Transverse colon (tissue), 4 donors: Measurements from ENCODE around the gene ARL4D. TPM values are rescaled to one million over a fixed set of nuclear protein-coding genes. Genes with fewer than 3 reads are reported as not detected.
"Not testable (repeated sequence)": the region's sequence is repeated elsewhere in the genome, so short reads cannot be mapped to it uniquely, and the experiment has no call there.

Source experiments
- DNase-seq: peaks from one replicate; pipeline ENCODE4 v3.0.0-alpha.2; 2019
- H3K27ac ChIP-seq, 4 donors: fragments of 200-600 bp; sonication (generic); 2 replicates each; pipeline ENCODE4 v1.5.1; 2016 to 2018; ENCODE audit warnings: inconsistent platforms in 4 of 4
- H3K27me3 ChIP-seq: fragments of 200-600 bp; sonication (generic); 2 replicates; pipeline ENCODE4 v1.5.1; 2017; ENCODE audit warnings: inconsistent platforms
- H3K36me3 ChIP-seq, 4 donors: fragments of 200-600 bp; sonication (generic); 2 replicates each; pipeline ENCODE4 v1.5.1; 2017 to 2019; ENCODE audit warnings: inconsistent platforms in 4 of 4
- H3K4me1 ChIP-seq, 4 donors: fragments of 200-600 bp; sonication (generic); 2 replicates each; pipeline ENCODE4 v1.5.1; 2017 to 2020; ENCODE audit warnings: inconsistent platforms in 4 of 4
- H3K4me3 ChIP-seq, 4 donors: fragments of 200-600 bp; sonication (generic); 1 replicate in 1 of 4; 2 replicates in 3 of 4; pipeline versions ENCODE4 v1.5.1 to v1.6.1; 2017 to 2019; ENCODE audit warnings: inconsistent platforms in 4 of 4
- H3K9me3 ChIP-seq, 2 donors: fragments of 200-600 bp; sonication (generic); 2 replicates each; pipeline ENCODE4 v1.5.1; 2017 to 2019; ENCODE audit warnings: inconsistent platforms in 2 of 2
- EP300 ChIP-seq: sonication (generic); formaldehyde crosslinking; IDR thresholded peaks from one replicate; pipeline ENCODE4 v1.6.1; 2017; ENCODE audit warnings: antibody characterized with exemption, low read depth
- POLR2A ChIP-seq: fragments of 450-650 bp; IDR thresholded peaks from one replicate; pipeline ENCODE4 v1.6.1; 2016; ENCODE audit warnings: antibody characterized with exemption, mild to moderate bottlenecking, moderate library complexity
- POLR2AphosphoS5 ChIP-seq, 3 donors: sonication (generic); formaldehyde crosslinking; IDR thresholded peaks; one replicate each; pipeline ENCODE4 v1.6.1; 2016; ENCODE audit warnings: antibody characterized with exemption in 3 of 3
- WGBS, 2 donors: methylation state at CpG; one replicate each; pipeline ENCODE4 v1.1.5; 2018; ENCODE audit warnings: low coverage in 1 of 2; 5-methylcytosine and 5-hydroxymethylcytosine counted together
- in situ Hi-C, 4 donors: fragments of 200-750 bp; cut with MboI; loops; one replicate each; pipeline versions ENCODE4 v1.15.0 to v1.15.1; 2017; ENCODE audit warnings: low sequenced_read_pairs in 3 of 4, low pct_ligation_motif_present in 1 of 4, low pct_unique_long_range_greater_than_20kb in 1 of 4
- intact Hi-C: fragments of 100-400 bp; cut with DNase I; formaldehyde crosslinking; loops from one replicate; pipeline ENCODE4 v1.15.1; 2023; ENCODE audit warnings: low total_unique reads
- total RNA-seq, 4 donors: library from RNA; depleted of rRNA; stranded (reverse); fragments of >200 nt; gene quantifications; one replicate each; pipeline ENCODE4 v1.1.0, GENCODE V29; 2016
- TF ChIP-seq, protein P1 (sequence below), 5 experiments: fragments of 200-600 bp in 3 of 5; fragments of 450-650 bp in 2 of 5; sonication (generic) in 3 of 5; IDR thresholded peaks; 1 replicate in 2 of 5; 2 replicates in 3 of 5; pipeline ENCODE4 v1.5.1; 2016 to 2017; ENCODE audit warnings: antibody characterized with exemption in 5 of 5, inconsistent platforms in 3 of 5, mild to moderate bottlenecking in 2 of 5, moderate library complexity in 1 of 5

ARL4D gene
- total RNA-seq, 4 donors from 2014 or later = 6.7 to 29.5 (median 8.8) TPM

DNA sequence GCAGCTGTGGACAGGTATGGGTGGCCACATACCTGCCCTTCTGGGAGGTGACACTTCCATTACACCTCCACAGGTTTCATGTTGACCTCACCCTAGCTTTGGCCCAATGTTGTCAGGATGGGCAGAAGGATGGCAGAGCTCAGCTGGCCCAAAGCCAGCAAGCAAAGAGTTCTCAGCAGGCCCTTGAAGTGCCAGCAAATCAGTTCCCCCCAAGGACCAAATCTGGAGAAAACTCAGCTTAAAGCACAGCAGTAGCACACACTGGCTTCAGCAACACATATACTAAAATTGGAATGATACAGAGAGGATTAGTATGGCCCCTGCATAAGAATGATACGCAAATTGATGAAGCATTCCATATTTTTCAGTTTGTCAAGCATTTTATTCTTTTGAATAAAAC, 13.4 kb downstream of the ARL4D start:
- Histone ChIP-seq H3K4me3 (no peak overlapping the region), H3K9me3 (no peaks in the 10 kb centered on the region), H3K4me1 (peaks cover 0 to 9% (median 2%) of the 10 kb centered on the region in 4 donors), H3K27ac (no peak overlapping the region), H3K36me3 (no peaks in the 10 kb centered on the region), H3K27me3 (no peaks in the 10 kb centered on the region)
- in situ Hi-C loops = no loop called here
- 80 to 94% methylated on average over 1 of the region's 1 CpG for WGBS, 2 donors
- TF ChIP-seq EP300 = no peak
- TF ChIP-seq, protein P1, sequence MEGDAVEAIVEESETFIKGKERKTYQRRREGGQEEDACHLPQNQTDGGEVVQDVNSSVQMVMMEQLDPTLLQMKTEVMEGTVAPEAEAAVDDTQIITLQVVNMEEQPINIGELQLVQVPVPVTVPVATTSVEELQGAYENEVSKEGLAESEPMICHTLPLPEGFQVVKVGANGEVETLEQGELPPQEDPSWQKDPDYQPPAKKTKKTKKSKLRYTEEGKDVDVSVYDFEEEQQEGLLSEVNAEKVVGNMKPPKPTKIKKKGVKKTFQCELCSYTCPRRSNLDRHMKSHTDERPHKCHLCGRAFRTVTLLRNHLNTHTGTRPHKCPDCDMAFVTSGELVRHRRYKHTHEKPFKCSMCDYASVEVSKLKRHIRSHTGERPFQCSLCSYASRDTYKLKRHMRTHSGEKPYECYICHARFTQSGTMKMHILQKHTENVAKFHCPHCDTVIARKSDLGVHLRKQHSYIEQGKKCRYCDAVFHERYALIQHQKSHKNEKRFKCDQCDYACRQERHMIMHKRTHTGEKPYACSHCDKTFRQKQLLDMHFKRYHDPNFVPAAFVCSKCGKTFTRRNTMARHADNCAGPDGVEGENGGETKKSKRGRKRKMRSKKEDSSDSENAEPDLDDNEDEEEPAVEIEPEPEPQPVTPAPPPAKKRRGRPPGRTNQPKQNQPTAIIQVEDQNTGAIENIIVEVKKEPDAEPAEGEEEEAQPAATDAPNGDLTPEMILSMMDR (IDR thresholded peaks at IDR 0.05) = no peak
- TF ChIP-seq POLR2AphosphoS5 (IDR thresholded peaks at IDR 0.05) = no peak
- no peak for TF ChIP-seq POLR2A
- no peak for DNase-seq
- intact Hi-C loops = no loop called here

DNA sequence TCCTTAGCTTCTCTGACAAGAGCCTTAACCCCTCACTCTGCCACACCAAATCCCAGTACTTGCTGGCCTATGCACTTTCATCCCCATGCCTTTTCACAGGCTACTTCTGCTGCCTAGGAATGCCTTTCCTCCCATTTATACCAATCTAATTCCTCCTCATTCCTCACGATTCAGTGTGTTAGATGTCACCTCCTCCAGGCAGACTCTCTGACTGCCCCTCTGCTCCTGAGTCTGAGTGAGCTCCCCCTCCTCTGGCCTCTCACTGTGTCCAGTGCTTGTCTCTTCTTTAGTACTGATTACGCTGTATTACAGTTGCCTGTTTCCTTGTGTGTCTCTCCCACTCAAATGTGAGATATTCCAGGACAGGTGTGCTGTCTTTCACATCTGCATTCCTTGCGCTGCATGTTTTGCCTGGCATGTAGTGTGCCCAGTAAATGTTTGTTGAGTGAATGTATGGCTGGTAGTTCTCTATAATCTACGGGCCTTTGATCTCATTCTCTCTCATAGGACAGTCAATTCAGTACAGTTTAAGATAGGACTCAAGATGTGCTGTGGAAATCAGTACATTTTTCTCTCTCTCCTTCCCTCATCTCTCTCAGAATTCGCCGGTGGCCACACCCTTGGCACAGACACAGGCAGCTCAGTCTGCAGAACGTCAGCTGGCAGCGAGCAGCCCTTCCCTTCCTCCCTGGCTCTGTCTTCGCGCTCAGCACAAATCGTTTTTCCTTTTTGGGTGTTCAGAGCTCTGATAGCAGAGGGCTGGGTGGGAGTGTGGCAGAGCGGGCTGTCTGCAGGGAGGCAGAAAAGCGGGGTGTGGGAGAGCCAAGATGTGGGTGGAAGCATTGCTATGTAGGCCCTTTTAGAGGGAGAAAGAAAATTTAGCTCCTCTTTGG, 18.5 kb downstream of the ARL4D start:
- in situ Hi-C loops = no loop called here
- TF ChIP-seq POLR2AphosphoS5 (IDR thresholded peaks at IDR 0.05) = peak in 2 of 3 donors; percentile 28 to 32
- TF ChIP-seq POLR2A = no peak
- 27 to 30% methylated on average over 2 to 13 of the region's 13 CpGs for WGBS, 2 donors
- peaks cover 4 to 30% (median 19%) of the 10 kb centered on the region in 4 donors for H3K4me1 ChIP-seq
- H3K9me3 ChIP-seq = no peaks in the 10 kb centered on the region
- H3K27ac ChIP-seq = peak overlapping the region; percentile 68 to 86 (median 81)
- no peak overlapping the region for H3K4me3 ChIP-seq
- H3K36me3 ChIP-seq = no peaks in the 10 kb centered on the region
- intact Hi-C loops = no loop called here
- no peaks in the 10 kb centered on the region for H3K27me3 ChIP-seq
- peak; percentile 76 for DNase-seq

DNA sequence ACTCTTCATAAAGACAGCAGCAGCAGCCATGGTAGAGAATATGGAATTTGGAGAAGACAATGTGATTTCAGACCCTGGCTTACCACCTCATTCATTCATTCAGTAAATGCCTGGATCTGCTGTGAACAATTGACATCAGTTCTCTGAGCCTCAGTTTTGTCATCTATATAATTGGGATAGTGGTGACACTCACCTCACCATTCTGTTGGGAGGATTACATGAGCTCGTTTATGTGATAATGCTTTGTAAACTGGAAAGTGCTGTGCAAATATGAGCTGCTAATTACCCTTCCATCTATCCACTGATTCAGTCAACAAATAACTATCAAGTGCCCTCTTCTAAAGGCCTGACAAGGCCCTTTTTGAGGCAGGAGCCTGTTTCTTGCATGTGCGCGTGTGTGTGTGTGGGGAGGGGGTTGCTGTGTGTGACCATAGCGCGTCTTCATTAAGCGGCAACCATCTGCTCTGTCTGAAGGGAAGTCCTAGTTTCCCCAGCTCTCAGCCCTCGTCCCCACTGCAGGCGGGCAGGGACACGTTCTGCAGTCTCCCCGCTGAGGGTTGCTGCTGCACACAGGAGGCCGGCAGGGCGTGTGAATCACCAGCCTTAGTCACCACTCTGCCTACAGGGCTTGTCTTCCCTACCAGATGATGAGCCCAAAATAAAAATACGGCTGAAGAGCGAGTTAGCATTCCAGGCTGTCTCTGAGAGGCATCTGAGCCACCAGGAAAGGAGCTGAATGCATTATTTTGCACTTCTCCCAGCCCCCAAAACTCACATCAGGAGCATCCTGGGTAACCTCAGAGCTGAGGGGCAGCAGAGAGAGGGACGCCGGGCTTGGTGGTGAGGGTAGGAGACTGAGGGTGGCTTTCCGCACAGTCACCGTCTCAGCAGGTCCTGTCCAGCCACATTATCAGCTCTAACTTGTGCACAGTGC, 19.9 kb downstream of the ARL4D start:
- peaks cover 5% of the 10 kb centered on the region for H3K27me3 ChIP-seq
- WGBS, 2 donors = 52 to 69% methylated on average over 3 to 18 of the region's 18 CpGs
- no peaks in the 10 kb centered on the region for H3K9me3 ChIP-seq
- peaks cover 4 to 30% (median 19%) of the 10 kb centered on the region in 4 donors for H3K4me1 ChIP-seq
- H3K36me3 ChIP-seq = no peaks in the 10 kb centered on the region
- intact Hi-C loops = no loop called here
- DNase-seq = peak; percentile 37
- in situ Hi-C loops = no loop called here
- H3K27ac ChIP-seq = peak overlapping the region; percentile 68 to 86 (median 81)
- H3K4me3 ChIP-seq = no peak overlapping the region
- TF ChIP-seq EP300 (no peak), POLR2AphosphoS5 (IDR thresholded peaks at IDR 0.05) (peak; percentile 29 to 44 (median 38))

DNA sequence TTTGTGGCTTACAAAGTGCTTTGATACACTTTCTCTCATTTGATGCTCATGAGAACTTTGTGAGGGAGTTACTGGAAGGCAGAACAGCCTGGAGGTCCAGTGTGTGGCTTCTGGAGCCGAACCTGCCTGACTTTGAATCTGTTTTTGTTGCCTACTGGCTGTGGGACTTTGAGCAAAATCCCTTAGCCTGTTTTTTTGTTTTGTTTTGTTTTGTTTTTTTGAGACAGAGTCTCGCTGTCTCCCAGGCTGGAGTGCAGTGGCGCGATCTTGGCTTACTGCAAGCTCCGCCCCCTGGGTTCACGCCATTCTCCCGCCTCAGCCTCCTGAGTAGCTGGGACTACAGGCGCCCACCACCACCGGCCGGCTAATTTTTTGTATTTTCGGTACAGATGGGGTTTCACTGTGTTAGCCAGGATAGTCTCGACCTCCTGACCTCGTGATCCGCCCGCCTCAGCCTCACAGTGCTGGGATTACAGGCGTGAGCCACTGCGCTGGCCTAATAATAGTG, 20.6 kb downstream of the ARL4D start:
- 91 to 100% methylated on average over 2 to 17 of the region's 17 CpGs for WGBS, 2 donors
- H3K4me1 ChIP-seq = peaks cover 4 to 30% (median 19%) of the 10 kb centered on the region in 4 donors
- H3K9me3 ChIP-seq, intact Hi-C loops, H3K4me3 ChIP-seq, DNase-seq, H3K36me3 ChIP-seq, in situ Hi-C loops: not testable (repeated sequence)
- peak overlapping the region; percentile 68 to 86 (median 81) for H3K27ac ChIP-seq
- peaks cover 13% of the 10 kb centered on the region for H3K27me3 ChIP-seq

DNA sequence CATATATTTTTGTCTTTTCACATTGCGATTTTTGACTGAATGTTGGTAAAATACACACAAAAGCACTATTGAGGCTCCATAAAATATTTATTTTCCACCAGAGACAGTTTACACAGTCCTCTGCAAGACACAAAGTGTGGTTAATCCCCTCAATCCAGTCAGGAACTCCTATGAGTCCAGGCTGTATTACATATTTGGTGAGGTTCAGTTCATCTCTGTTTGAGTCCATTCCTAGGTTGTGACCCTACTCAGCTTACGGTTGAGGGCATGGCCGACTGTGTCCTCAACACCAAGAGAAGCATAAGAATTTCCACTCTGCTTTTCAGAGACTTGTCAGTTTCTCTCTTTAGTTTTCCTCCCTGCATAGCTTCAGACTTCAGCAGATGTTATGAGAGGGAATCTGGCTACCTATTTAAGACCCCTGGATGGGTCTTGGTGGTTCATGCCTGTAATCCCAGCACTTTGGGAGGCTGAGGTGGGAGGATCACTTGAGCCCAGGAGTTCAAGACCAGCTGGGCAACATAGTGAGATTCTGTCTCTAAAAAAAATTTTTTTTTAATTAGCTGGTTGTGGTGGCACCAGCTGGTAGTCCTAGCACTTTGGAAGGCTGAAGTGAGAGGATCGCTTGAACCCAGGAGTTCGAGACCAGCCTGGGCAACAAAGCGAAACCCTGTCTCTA, 25.1 kb downstream of the ARL4D start:
- DNase-seq = no peak
- in situ Hi-C loops = no loop called here
- Histone ChIP-seq H3K36me3 (no peaks in the 10 kb centered on the region), H3K27ac (no peak overlapping the region), H3K4me1 (peaks cover 0 to 6% (median 2%) of the 10 kb centered on the region in 4 donors), H3K27me3 (peaks cover 15% of the 10 kb centered on the region), H3K9me3 (no peaks in the 10 kb centered on the region), H3K4me3 (no peak overlapping the region)
- TF ChIP-seq, protein P1 (IDR thresholded peaks at IDR 0.05) = no peak
- TF ChIP-seq EP300 (no peak), POLR2A (no peak), POLR2AphosphoS5 (IDR thresholded peaks at IDR 0.05) (no peak)
- intact Hi-C loops = no loop called here
- 85 to 87% methylated on average over 1 to 6 of the region's 6 CpGs for WGBS, 2 donors
